ENCODE results near the gene ZNF322. TPM values are rescaled to one million over a fixed set of nuclear protein-coding genes. Genes with fewer than 3 reads are reported as not detected.

ZNF322 gene
- polyA plus RNA-seq, 3 donors: 2.0 to 5.1 (median 3.6) TPM

DNA sequence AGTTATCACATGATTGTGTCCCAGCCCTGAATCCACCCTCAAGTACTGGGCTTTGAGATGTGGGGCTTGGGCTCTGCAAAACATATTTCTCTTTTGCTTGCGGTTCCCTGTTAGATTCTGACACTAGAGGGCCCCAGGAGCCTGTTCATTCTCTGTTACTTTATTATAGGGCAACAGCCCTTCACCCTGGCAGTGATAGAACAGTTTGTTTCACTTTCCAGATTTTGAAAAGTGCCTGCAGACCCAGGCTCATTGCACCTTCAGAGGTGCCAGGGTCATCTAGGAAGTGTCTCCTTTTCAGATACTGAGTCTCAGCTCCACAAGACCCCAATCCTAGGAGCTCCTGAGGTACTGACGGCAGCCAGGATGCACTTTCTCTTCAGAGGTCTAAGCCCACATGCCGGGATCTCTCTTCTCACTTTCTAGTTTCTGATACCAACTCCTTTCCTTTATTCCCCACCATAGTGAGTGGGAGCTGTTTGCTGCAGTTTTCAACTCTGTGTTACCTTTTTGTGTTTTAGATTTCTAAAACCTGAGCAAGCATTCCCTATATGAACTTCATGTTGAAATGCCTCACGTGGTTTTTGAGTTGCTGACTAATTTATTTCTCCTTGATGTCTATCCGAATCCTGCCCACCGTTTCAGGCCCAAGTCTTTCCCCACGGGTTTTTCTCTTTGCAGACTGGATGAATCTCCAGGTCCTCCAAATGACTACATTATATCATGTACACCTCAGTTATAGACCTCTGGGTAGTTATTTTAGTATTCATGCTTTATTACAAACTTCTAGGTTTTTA is 51.9 kb downstream of the ZNF322 start:
- Histone ChIP-seq H3K27me3 (ENCODE audit: control insufficient read depth in 2 of 2, insufficient read depth in 2 of 2, low read length in 2 of 2) (peaks cover 12 to 24% of the 10 kb centered on the region in 2 donors), H3K4me2 (replicated peaks; ENCODE audit: extremely low read depth, low read length, poor library complexity, severe bottlenecking) (peak overlapping the region; percentile 2), H3K36me3 (replicated peaks in 1 of 2; ENCODE audit: control insufficient read depth in 1 of 2, insufficient read depth in 2 of 2, low read length in 2 of 2) (no peaks in the 10 kb centered on the region), H3K4me3 (replicated peaks in 1 of 3; ENCODE audit: low read depth in 2 of 3, low read length in 3 of 3) (no peak overlapping the region), H4K20me1 (ENCODE audit: insufficient read depth, low read length) (no peaks in the 10 kb centered on the region), H2AFZ (ENCODE audit: insufficient read depth, low read depth, low read length, poor library complexity, severe bottlenecking) (no peak overlapping the region), H3K9ac (ENCODE audit: insufficient read depth, low read length, poor library complexity, severe bottlenecking) (no peak overlapping the region), H3K4me1 (ENCODE audit: control insufficient read depth in 1 of 2, insufficient read depth in 2 of 2, low read length in 2 of 2) (no peaks in the 10 kb centered on the region), H3K79me2 (ENCODE audit: insufficient read depth, low read length) (no peaks in the 10 kb centered on the region), H3K27ac (ENCODE audit: low read depth in 1 of 2, low read length in 2 of 2) (no peak overlapping the region), H3K9me3 (replicated peaks in 1 of 2; ENCODE audit: control insufficient read depth in 1 of 2, insufficient read depth in 1 of 2, low read length in 2 of 2) (peaks cover 0 to 4% of the 10 kb centered on the region in 2 donors)
- TF ChIP-seq, protein P1, sequence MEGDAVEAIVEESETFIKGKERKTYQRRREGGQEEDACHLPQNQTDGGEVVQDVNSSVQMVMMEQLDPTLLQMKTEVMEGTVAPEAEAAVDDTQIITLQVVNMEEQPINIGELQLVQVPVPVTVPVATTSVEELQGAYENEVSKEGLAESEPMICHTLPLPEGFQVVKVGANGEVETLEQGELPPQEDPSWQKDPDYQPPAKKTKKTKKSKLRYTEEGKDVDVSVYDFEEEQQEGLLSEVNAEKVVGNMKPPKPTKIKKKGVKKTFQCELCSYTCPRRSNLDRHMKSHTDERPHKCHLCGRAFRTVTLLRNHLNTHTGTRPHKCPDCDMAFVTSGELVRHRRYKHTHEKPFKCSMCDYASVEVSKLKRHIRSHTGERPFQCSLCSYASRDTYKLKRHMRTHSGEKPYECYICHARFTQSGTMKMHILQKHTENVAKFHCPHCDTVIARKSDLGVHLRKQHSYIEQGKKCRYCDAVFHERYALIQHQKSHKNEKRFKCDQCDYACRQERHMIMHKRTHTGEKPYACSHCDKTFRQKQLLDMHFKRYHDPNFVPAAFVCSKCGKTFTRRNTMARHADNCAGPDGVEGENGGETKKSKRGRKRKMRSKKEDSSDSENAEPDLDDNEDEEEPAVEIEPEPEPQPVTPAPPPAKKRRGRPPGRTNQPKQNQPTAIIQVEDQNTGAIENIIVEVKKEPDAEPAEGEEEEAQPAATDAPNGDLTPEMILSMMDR (IDR thresholded peaks at IDR 0.05): peak; percentile 63
- H3K27ac Mint-ChIP-seq: no peak overlapping the region
- peak overlapping the region; percentile 28 to 46 for H3K4me3 Mint-ChIP-seq
- peaks cover 20 to 28% (median 21%) of the 10 kb centered on the region in 3 donors for H3K27me3 Mint-ChIP-seq (ENCODE audit: low read depth in 3 of 3)
- H3K9me3 Mint-ChIP-seq: no peaks in the 10 kb centered on the region
- intact Hi-C loops (cut with micrococcal nuclease): loop anchor here in 1 of 2 donors (5.0 kb wide), 1 partner anchor 470 kb away; no protein-coding TSS in a partner anchor
- H3K36me3 Mint-ChIP-seq: peaks cover 0 to 1% of the 10 kb centered on the region in 2 donors
- 36% methylated on average over 3 of the region's 7 CpGs for WGBS (ENCODE audit: insufficient coverage)
- H3K4me1 Mint-ChIP-seq: peaks cover 3% of the 10 kb centered on the region
- DNase-seq: peak in 2 of 3 donors; percentile 27 to 36

DNA sequence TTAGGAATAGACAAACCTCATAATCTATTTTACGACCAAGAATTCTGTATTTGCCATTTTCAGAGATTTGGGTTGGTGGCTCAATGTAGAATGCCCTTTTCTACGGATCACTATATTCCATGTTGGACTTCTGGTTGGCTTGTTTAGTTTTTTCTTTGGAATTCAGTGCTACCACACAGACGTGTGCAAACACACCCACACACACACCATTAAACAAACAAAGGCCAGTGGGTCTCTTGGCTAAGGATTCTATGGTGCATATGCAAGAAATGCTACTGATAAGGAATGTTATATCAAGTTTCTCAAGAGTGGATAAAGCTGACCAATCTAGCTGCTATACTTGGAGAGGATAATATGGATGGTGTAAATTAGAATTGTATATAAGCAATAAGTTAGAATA is 54.7 kb downstream of the ZNF322 start:
- H2AFZ ChIP-seq (ENCODE audit: insufficient read depth, low read depth, low read length, poor library complexity, severe bottlenecking): no peak overlapping the region
- H3K27me3 ChIP-seq (ENCODE audit: control insufficient read depth in 2 of 2, insufficient read depth in 2 of 2, low read length in 2 of 2): no peaks in the 10 kb centered on the region
- Mint-ChIP-seq H3K4me3 (no peak overlapping the region), H3K4me1 (peaks cover 3% of the 10 kb centered on the region), H3K9me3 (no peaks in the 10 kb centered on the region), H3K27ac (no peak overlapping the region), H3K27me3 (ENCODE audit: low read depth in 3 of 3) (peaks cover 4 to 5% (median 5%) of the 10 kb centered on the region in 3 donors), H3K36me3 (peaks cover 8 to 9% of the 10 kb centered on the region in 2 donors)
- no peak for DNase-seq
- no peak overlapping the region for H3K27ac ChIP-seq (ENCODE audit: low read depth in 1 of 2, low read length in 2 of 2)
- H3K79me2 ChIP-seq (ENCODE audit: insufficient read depth, low read length): no peaks in the 10 kb centered on the region
- H3K36me3 ChIP-seq (replicated peaks in 1 of 2; ENCODE audit: control insufficient read depth in 1 of 2, insufficient read depth in 2 of 2, low read length in 2 of 2): peaks cover under 1 to 6% of the 10 kb centered on the region in 2 donors
- no peak overlapping the region for H3K4me3 ChIP-seq (replicated peaks in 1 of 3; ENCODE audit: low read depth in 2 of 3, low read length in 3 of 3)
- no peaks in the 10 kb centered on the region for H3K4me1 ChIP-seq (ENCODE audit: control insufficient read depth in 1 of 2, insufficient read depth in 2 of 2, low read length in 2 of 2)
- H3K9me3 ChIP-seq (replicated peaks in 1 of 2; ENCODE audit: control insufficient read depth in 1 of 2, insufficient read depth in 1 of 2, low read length in 2 of 2): no peaks in the 10 kb centered on the region
- intact Hi-C loops (cut with micrococcal nuclease): loop anchor here in 1 of 2 donors (5.0 kb wide), 1 partner anchor 473 kb away; no protein-coding TSS in a partner anchor
- no peaks in the 10 kb centered on the region for H4K20me1 ChIP-seq (ENCODE audit: insufficient read depth, low read length)
- WGBS (ENCODE audit: insufficient coverage): no CpG with 5 or more reads among the region's 3 CpGs
- H3K9ac ChIP-seq (ENCODE audit: insufficient read depth, low read length, poor library complexity, severe bottlenecking): no peak overlapping the region
- no peak overlapping the region for H3K4me2 ChIP-seq (replicated peaks; ENCODE audit: extremely low read depth, low read length, poor library complexity, severe bottlenecking)
- TF ChIP-seq, protein P1 (IDR thresholded peaks at IDR 0.05): no peak
